HG03045 (cell line): ENCODE results near the gene RSL1D1.
"Not testable (repeated sequence)": the region's sequence is repeated elsewhere in the genome, so short reads cannot be mapped to it uniquely, and the experiment has no call there.

ENCODE experiments used
- ATAC-seq: cut with Tn5 transposase; IDR thresholded peaks from one replicate; pipeline ENCODE4 v1.9.1; 2021; ENCODE audit warnings: mild to moderate bottlenecking, moderate library complexity; ENCODE audit not compliant: unreplicated experiment

Gene RSL1D1

DNA sequence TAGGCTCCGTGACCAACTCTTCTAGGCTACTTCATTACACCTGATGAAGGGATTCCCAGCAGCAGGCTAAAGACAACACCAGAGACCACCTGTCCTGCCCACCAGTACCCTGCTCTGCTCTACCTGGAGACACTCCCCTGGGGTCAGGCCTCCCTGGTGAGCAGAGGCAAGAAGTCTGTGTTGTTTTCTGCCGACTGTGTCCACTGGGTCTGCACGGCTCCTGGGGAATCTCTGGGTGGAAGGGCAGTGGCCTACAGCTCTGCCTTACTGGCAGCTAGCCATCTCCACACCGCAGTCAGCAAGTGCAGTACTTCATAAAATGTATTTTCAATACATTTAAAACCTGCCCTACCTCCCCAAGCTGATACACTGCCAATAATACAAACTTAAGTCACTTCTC lies 6.8 kb downstream of the RSL1D1 start:
- no peak for ATAC-seq

DNA sequence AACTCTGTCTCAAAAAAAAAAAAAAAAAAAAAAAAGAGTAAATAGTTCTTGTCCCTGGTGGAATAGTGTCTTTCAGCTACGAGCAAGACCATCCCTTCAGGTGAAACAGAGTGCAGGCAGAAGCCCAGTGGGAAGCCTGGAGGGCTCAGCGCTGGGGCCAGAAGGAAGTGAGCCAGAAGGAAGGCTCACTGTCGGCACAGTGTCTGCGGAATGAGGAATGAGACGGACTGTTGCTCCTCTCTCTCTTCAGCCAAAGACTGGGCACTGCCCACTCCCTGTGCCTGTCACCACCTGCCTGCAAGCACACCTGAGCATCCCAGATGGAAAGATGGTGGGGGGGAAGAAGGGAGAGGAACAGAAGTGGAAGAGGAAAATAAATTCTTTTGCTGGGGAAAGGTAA lies 7.5 kb downstream of the RSL1D1 start:
- no peak for ATAC-seq

DNA sequence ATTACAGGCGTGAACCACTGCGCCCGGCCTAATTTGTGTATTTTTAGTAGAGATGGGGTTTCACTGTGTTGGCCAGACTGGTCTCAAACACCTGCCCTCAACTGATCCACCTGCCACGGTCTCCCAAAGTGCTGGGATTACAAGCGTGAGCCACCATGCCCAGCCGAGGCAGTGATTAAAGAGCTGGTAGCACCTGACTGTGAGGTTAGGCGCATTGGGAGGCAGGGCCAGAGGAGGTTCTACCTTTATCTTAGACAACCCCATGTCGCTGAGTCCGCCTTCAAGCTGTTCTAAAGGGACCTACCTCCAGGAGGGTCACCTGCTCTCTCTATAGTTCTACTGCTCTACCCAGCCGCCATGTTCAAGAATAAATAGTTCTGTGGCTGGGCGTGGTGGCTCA lies 8.1 kb downstream of the RSL1D1 start:
- ATAC-seq = no peak

DNA sequence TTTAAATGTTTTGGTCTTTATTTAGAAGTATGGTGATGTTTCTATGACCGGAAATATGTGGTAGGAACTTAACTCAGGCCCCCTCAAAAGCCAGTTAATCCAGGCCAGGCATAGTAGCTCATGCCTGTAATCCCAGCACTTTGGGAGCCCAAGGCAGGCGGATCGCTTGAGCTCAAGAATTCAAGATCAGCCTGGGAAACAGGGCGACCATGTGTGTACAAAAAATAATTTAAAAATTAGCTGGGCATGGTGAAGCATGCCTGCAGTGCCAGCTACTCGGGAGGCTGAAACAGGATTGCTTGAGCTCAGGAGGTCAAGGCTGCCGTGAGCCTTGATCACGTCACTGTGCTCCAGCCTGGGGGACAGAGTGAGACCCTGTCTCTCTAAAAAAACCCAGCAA lies 10.3 kb downstream of the RSL1D1 start:
- no peak for ATAC-seq

DNA sequence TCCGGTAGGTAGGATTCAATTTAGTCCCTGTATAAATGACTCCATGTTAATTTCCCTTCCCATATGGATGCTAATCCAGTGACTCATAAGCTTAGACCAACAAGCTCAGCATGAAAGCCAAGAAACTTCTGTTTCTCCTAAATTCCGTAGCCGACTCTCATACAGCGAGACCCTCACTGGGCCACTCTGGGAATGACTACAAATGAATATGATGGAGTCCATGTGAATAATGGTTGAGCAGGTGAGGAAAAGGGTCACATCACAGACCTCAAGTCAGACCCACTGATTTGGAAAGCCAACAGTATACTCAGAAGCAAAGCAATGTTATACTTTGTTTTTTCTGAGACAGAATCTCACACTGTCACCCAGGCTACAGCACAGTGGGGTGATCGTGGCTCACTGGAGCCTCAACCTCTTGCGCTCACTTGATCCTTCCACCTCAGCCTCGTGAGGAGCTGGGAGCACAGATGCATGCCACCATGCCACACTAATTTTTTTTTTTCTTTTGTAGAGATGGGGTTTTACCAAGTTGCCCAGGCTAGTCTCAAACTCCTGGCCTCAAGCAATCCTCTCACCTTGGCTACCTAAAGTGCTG lies 14.6 kb downstream of the RSL1D1 start:
- ATAC-seq = no peak

DNA sequence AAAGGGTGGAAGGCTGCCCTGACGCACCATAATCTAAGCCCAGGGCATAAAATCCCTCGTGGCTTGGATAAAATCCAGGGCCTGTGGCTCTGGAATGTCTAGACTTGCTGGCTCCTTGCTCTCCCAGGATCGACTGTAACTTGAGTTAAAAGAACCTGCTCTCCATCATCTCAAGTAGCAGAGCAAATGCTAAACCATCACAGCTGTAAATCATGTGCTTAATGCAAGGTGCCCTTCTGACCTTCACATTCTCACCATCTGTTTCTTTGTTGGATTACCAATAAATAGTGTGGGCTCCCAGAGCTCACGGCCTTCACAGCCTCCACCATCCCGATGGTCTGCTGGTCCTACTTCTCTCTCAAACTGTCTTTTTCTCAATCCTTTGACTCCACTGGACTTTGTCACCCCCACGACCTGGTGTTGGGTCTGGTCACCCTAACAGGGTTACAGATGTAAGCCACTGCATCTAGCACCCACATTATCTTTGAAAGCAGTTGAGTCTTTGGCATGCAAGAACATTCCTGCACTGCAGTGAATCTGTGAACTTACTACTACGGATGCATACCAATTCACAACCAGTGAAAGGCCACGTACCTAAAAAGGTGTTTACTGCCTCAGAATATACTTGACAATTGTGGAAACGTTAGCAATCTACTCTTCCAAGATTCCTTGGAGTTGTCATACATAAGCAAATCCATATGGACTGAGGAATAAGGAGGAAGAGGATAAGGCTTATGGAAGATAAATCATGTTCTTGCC lies 15.3 kb downstream of the RSL1D1 start:
- no peak for ATAC-seq

DNA sequence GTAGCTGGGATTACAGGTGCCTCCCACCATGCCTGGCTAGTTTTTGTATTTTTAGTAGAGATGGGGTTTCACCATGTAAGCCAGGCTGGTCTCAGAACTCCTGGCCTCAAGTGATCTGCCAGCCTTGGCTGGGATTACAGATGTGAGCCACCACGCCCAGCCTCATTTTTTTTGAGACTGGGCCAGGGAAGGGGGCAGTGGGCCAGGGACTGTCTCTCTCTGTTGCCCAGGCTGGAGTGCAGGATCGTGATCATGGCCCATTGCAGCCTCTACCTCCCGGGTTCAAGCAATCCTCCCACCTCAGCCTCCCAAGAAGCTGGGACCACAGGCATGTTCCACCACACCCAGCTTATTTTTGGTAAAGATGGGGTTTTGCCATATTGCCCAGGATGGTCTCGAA lies 16.0 kb downstream of the RSL1D1 start:
- no peak for ATAC-seq

DNA sequence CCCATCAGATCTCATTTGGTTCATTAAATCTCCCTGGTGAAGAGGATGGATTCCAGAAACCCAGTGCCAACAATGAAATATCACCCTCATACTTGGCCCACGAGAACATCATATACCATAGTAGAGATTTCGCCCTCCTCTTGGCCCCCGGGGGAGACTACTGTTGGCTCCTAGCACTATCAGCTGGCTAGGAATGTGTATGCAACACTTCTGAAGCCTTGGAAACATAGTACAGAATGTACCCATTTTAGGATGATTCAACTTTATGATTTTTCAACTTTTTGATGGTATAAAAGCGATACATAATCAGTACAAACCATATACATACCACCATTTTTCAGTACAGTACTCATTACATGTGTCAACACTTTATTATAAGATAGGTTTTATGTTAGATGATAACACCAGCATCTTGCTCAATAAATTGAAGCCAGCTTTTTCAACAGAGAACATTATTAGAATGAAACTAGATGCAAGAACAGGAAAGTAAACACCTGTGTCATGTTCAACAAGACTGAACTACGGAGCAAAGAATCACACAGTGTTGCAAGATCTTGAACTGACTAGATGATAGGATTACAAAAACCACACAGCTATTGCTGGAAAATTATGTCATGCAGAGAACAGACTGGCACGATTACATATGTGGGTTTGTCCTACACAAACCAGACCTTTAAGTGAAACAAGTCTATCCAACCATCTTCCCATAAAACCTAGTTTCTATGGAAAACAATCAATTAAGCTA lies 17.2 kb downstream of the RSL1D1 start:
- ATAC-seq = no peak

DNA sequence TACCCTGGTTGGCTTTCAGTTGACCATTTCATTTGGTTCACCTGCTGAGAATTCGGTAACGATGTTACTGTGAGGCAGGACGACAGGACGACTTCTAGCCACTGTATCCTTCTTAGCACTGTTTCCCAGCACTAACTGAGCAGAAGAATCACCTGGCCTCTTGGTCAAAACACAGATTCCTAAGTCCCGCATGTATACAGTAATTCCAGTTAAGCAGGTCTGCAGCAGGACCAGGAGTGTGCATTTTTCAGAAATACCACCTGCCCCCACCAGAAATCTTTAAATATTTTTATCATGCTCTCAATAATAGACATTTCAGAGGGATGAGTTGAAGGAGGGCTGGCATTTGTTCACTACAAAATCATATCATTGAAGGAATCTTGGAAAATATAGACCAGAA lies 22.6 kb downstream of the RSL1D1 start:
- no peak for ATAC-seq

DNA sequence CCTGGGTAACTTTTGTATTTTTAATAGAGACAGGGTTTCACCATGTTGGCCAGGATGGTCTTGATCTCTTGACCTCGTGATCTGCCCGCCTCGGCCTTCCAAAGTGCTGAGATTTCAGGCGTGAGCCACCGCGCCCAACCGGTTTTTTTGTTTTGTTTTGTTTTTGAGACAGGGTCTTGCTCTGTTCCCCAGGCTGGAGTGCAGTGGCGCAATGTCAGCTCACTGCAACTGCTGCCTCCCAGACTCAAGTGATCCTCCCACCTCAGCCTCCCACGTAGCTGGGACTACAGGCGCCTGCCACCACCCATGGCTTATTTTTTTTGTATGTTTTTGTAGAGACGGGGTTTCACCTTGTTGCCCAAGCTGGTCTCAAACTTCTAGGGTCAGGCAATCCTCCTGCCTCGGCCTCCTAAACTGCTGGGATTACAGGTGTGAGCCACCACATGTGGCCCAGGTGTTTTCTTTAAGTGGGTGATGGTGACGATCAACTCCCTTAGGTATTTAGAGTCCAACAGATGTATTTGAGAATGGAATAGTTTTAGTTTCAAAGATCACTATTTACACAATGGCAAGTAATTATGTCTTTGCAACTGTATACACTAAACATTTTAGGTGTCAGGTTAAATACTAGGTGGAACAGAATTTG lies 25.7 kb downstream of the RSL1D1 start:
- ATAC-seq = not testable (repeated sequence)

DNA sequence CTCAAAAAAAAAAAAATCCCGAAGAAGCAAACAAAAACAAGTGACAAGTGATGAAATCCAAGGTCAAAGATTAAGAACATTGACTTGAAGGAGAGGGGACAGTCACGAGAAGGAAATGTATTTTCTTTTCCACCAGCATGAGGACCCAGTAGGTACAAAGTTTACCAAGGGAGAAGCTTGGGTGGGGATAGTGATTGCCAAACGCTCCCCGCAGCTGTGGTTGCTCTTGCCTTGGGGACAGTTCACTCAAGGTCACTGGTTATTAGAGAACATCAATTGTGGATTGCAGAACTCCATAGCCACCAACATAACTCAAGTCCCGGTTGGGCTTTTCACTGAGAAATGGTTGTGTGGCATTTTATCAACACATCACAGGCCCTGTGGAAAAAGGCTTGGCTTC lies 27.0 kb downstream of the RSL1D1 start:
- no peak for ATAC-seq

DNA sequence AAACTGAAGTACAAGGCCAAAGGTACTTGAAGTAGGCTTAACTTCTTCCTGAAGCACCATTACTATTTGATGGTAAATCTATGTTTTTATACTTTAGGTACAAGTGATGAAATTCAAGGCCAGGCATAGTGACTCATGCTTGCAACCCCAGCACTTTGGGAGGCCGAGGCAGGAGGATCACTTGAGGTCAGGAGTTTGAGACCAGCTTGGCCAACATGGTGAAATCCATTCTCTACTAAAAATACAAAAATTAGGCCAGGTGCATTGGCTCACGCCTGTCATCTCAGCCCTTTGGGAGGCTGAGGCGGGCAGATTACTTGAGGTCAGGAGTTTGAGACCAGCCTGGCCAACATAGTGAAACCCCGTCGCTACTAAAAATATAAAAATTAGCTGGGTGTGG lies 27.7 kb downstream of the RSL1D1 start:
- ATAC-seq = not testable (repeated sequence)

DNA sequence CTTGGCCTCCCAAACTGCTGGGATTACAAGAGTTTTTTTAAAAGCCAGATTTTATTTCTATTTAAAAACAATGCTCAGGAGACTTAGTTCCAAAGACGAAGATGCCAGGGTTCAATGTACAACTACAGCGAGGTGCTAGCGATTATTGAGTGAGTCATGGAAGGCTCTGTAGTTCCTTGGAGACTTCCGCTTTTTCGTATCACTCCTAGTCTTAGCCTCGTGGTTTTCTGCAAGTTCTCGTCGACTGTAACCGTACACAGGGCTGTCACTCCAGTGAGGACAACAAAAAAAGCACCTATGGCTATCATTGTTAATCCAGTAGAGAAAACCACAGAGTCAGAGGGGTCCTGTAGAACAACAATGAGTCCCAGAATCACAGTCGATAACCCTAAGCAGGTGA lies 31.5 kb downstream of the RSL1D1 start:
- ATAC-seq = no peak

DNA sequence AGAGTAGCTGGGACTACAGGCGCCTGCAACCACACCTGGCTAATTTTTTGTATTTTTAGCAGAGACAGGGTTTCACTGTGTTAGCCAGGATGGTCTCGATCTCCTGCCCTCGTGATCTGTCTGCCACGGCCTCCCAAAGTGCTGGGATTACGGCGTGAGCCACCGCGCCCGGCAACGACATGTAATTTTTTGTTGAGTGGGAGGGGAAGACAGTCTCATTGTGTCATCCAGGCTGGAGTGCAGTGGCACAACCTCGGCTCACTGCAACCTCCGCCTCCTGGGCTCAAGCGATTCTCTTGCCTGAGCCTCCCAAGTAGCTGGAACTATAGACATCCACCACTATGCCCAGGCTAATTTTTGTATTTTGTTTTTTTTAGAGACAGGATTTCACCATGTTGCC lies 32.4 kb downstream of the RSL1D1 start:
- ATAC-seq = not testable (repeated sequence)

DNA sequence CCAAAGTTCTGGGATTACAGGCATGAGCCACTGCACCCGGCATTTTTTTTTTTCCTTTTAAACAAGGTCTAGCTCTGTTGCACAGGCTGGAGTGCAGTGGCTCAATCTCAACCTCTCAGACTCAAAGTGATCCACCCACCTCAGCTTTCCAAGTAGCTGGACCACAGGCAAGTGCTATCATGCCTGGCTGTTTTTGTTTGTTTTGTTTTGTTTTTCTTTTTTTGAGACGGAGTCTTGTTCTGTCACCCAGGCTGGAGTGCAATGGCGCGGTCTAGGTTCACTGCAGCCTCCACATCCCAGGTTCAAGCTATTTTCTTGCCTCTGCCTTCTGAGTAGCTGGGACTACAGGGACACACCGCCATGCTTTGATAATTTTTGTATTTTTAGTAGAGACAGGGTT lies 35.2 kb downstream of the RSL1D1 start:
- no peak for ATAC-seq

DNA sequence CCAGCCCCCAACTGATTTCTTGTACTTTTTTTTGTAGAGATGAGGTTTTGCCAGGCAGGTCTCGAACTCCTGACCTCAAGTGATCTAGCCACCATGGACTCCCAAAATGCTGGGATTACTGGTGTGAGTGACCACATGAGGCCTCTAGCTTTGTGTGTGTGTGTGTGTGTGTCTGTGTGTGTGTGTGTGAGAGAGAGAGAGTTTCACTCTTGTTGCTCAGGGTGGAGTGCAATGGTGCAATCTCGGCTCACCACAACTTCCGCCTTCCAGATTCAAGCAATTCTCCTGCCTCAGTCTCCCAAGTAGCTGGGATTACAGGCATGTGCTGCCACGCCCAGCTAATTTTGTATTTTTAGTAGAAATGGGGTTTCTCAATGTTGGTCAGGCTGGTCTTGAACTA lies 36.5 kb downstream of the RSL1D1 start:
- not testable (repeated sequence) for ATAC-seq

DNA sequence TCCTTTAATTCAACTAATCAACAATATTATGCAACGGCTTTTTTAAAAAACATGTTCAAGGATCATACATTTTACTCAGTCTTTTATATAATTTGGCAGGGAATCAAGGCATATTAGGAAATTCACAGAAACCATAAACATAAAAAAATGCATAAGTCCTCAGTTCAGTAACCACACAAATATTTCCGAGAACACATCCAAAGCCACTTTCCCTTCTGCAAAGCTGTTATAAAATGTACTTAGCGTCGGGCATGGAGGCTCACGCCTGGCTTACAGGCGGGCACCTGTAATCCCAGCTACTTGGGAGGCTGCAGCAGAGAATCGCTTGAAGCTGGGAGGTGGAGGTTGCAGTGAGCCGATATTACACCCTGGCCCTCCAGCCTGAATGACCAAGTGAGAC lies 44.6 kb downstream of the RSL1D1 start:
- ATAC-seq = no peak

DNA sequence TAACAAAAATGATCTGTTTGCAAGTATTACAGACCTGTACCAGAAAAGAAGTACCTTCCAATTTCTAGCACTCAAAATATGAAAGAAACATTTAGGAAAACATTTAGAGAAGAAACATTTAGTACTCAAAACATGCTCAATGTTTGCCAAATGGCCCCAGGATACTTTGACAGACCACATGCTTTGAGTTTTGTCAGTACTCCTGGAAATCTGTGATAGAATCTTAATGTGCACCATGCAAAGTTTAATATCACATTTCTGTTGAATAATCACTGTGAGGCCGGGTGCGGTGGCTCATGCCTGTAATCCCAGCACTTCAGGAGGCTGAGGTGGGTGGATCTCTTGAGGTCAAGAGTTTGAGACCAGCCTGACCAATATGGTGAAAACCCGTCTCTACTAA lies 45.8 kb downstream of the RSL1D1 start:
- ATAC-seq = no peak

DNA sequence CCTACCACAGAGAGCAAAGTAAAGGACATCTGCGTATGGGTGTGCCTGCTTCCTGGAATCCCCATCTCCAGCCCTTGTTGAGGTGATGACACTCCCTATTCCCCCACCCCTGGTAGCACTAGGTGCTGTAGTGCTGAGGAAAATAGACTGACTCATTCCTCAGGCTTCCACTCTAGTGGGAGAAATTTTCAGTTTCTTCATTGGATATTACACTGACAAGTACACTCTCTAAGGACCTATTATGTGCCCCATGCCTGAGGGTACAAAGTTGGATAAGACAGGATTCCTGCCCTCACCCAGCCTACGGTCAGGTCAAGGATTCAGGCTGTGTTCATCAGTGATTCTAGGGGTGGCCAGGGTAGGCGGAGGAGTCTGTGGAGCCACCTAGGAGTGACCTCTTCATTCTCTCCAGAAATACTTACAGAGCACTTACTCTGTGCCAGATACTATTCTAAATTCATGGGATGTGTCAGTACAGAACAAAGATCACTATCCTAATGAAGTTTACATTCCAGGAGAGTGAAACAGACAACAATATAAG lies 49.8 kb downstream of the RSL1D1 start:
- ATAC-seq = no peak

DNA sequence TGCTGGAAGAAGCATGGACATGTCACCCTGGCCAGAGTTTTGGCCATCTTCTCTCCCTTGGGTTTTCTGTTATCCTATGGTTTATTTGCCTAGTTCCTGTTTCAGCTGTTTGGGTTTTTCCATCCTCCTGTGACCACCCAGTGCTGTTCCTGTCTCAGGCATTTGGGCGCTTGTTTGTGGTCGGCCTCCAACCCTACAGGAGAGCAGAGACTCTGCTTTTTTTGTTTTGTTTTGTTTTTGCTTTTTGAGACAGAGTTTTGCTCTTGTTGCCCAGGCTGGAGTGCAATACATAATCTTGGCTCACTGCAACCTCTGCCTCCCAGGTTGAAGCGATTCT lies 51.0 kb downstream of the RSL1D1 start:
- ATAC-seq = no peak
